ENCODE measurements around the gene TCP1.

DNA sequence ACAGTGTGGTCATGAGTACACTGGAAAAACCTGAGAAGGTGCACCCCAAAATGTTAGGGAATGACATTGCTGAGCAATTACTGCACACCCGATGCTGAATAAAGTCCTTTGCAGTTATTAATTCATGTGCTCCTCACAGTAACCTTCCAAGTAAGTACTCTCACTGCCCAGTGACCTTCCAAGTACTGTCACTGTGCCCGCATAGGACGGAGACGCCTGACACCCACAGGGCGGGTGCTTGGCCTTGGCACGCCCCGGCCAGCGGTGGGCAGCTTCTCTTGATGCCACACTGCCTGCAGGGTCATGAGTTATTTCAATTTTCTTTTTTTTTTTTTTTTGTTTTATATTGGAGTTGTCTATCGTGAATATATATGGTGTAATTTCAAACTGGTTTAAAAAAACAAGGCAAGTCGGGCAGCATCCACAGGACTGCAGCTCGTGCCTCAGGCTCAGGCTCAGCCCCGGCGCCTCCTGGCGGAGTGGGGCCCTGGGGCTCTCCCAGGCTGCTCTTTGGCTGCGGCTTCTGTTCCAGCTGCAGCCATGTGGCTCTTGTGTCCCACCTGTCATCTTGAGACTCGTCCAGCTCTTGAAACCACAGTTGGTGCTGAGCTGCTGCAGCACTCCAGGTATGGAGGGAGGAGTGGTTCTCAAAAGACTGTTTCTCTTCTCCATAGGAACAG is 37.7 kb upstream of the TCP1 start:
- TF ChIP-seq, protein P1, sequence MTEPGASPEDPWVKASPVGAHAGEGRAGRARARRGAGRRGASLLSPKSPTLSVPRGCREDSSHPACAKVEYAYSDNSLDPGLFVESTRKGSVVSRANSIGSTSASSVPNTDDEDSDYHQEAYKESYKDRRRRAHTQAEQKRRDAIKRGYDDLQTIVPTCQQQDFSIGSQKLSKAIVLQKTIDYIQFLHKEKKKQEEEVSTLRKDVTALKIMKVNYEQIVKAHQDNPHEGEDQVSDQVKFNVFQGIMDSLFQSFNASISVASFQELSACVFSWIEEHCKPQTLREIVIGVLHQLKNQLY (CRISPR knock-in tag; IDR thresholded peaks at IDR 0.05): no peak
- no peak for TF ChIP-seq FIP1L1 (IDR thresholded peaks at IDR 0.05; ENCODE audit: borderline replicate concordance, insufficient read depth, low read depth, low read length)
- TF ChIP-seq EZH2 (conservative IDR thresholded peaks at IDR 0.05; ENCODE audit: low read depth, low read length): no peak
- no peak for TF ChIP-seq POLR2A (IDR thresholded peaks at IDR 0.05; ENCODE audit: insufficient read depth in 1 of 2, low read depth in 2 of 2, low read length in 2 of 2)
- TF ChIP-seq IRF2 (CRISPR knock-in tag; IDR thresholded peaks at IDR 0.05): no peak
- TF ChIP-seq, protein P2, sequence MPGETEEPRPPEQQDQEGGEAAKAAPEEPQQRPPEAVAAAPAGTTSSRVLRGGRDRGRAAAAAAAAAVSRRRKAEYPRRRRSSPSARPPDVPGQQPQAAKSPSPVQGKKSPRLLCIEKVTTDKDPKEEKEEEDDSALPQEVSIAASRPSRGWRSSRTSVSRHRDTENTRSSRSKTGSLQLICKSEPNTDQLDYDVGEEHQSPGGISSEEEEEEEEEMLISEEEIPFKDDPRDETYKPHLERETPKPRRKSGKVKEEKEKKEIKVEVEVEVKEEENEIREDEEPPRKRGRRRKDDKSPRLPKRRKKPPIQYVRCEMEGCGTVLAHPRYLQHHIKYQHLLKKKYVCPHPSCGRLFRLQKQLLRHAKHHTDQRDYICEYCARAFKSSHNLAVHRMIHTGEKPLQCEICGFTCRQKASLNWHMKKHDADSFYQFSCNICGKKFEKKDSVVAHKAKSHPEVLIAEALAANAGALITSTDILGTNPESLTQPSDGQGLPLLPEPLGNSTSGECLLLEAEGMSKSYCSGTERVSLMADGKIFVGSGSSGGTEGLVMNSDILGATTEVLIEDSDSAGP (CRISPR knock-in tag; IDR thresholded peaks at IDR 0.05; ENCODE audit: borderline replicate concordance): no peak
- TF ChIP-seq NCOR1 (IDR thresholded peaks at IDR 0.05; ENCODE audit: borderline replicate concordance, low read length): no peak
- no peak for TF ChIP-seq MAFK (conservative IDR thresholded peaks at IDR 0.05 in 1 of 2, IDR thresholded peaks at IDR 0.05 in 1 of 2; ENCODE audit: low read length in 2 of 2)
- TF ChIP-seq RAD21 (CRISPR knock-in tag; IDR thresholded peaks at IDR 0.05): no peak
- no peak for TF ChIP-seq KLF9 (CRISPR knock-in tag; IDR thresholded peaks at IDR 0.05; ENCODE audit: low read depth)
- TF ChIP-seq ZNF3 (CRISPR knock-in tag; IDR thresholded peaks at IDR 0.05): no peak

All from HepG2 (cell line).